Activated CD4-positive, alpha-beta memory T cell treated with anti-CD3 and anti-CD28 coated beads for 36 hours (primary cell): Measurements from ENCODE around the gene SCMH1. TPM values are rescaled to one million over a fixed set of nuclear protein-coding genes. Genes with fewer than 3 reads are reported as not detected.

Experiments used
- CTCF ChIA-PET: fragments of 350-600 bp; sonication (Branson Sonifier 250); formaldehyde crosslinking; loops from one replicate; lab custom pipeline; 2021; ENCODE audit warnings: antibody characterized with exemption, inconsistent platforms; lab: Charles Lee
- POLR2A ChIA-PET: fragments of 350-600 bp; sonication (Branson Sonifier 250); formaldehyde crosslinking; loops from one replicate; lab custom pipeline; 2021; ENCODE audit warnings: antibody characterized with exemption; lab: Charles Lee
- DNase-seq: peaks from one replicate; pipeline ENCODE4 v3.0.0-alpha.2; 2020
- H3K27ac Mint-ChIP-seq: one replicate; pipeline ENCODE4 v1.8.0; 2021; ENCODE audit warnings: mixed read lengths
- H3K27me3 Mint-ChIP-seq: one replicate; pipeline ENCODE4 v1.8.0; 2021; ENCODE audit warnings: mixed read lengths
- H3K36me3 Mint-ChIP-seq: one replicate; pipeline ENCODE4 v1.8.0; 2021; ENCODE audit warnings: mixed read lengths
- H3K4me1 Mint-ChIP-seq: one replicate; pipeline ENCODE4 v1.8.0; 2021; ENCODE audit warnings: low read depth, mixed read lengths
- H3K4me3 Mint-ChIP-seq: one replicate; pipeline ENCODE4 v1.8.0; 2021; ENCODE audit warnings: mild to moderate bottlenecking, mixed read lengths
- H3K9me3 Mint-ChIP-seq: one replicate; pipeline ENCODE4 v1.8.0; 2021; ENCODE audit warnings: mixed read lengths
- intact Hi-C: fragments of 100-400 bp; cut with micrococcal nuclease; formaldehyde crosslinking; loops from one replicate; pipeline ENCODE4 v1.15.1; 2023
- total RNA-seq, 2 experiments: library from RNA; stranded (reverse); gene quantifications; one replicate each; pipeline ENCODE4 v1.2.3, GENCODE V29; 2021

SCMH1 gene
- total RNA-seq, 2 experiments from 2014 or later: 17.7 to 20.7 TPM

- H3K27me3 Mint-ChIP-seq: no peaks in the 10 kb centered on the region
- H3K36me3 Mint-ChIP-seq: peaks cover 17% of the 10 kb centered on the region
- H3K4me1 Mint-ChIP-seq: no peaks in the 10 kb centered on the region
- H3K27ac Mint-ChIP-seq: no peak overlapping the region
- DNase-seq: no peak
- ChIA-PET CTCF (no interaction called here), POLR2A (no interaction called here)
- H3K9me3 Mint-ChIP-seq: peaks cover 17% of the 10 kb centered on the region
- no peak overlapping the region for H3K4me3 Mint-ChIP-seq
- intact Hi-C loops: no loop called here
Measured at GRCh38 chr1:41164727-41165126, 77.4 kb downstream of the SCMH1 start.

GRCh38 chr1:41162441-41162840 is 79.7 kb downstream of the SCMH1 start:
- no peaks in the 10 kb centered on the region for H3K4me1 Mint-ChIP-seq
- peaks cover under 1% of the 10 kb centered on the region for H3K9me3 Mint-ChIP-seq
- no peak overlapping the region for H3K27ac Mint-ChIP-seq
- no peak for DNase-seq
- CTCF ChIA-PET: no interaction called here
- intact Hi-C loops: no loop called here
- no peaks in the 10 kb centered on the region for H3K27me3 Mint-ChIP-seq
- H3K4me3 Mint-ChIP-seq: no peak overlapping the region
- POLR2A ChIA-PET: no interaction called here
- H3K36me3 Mint-ChIP-seq: peaks cover 2% of the 10 kb centered on the region

GRCh38 chr1:41161846-41162245 is 80.3 kb downstream of the SCMH1 start:
- H3K4me1 Mint-ChIP-seq: no peaks in the 10 kb centered on the region
- intact Hi-C loops: no loop called here

GRCh38 chr1:41160498-41161110 is 81.5 kb downstream of the SCMH1 start:
- CTCF ChIA-PET: interaction anchor here (0.5 kb wide), 1 partner anchor 194 kb away, joined by 4 read pairs; no protein-coding TSS in a partner anchor
- POLR2A ChIA-PET: no interaction called here
- no peak for DNase-seq
- H3K9me3 Mint-ChIP-seq: no peaks in the 10 kb centered on the region
- no peak overlapping the region for H3K4me3 Mint-ChIP-seq
- no peaks in the 10 kb centered on the region for H3K27me3 Mint-ChIP-seq
- intact Hi-C loops: no loop called here
- no peaks in the 10 kb centered on the region for H3K4me1 Mint-ChIP-seq
- peaks cover 6% of the 10 kb centered on the region for H3K36me3 Mint-ChIP-seq
- no peak overlapping the region for H3K27ac Mint-ChIP-seq

More at GRCh38 chr1:41161846-41162245, 80.3 kb downstream of the SCMH1 start:
- no peaks in the 10 kb centered on the region for H3K9me3 Mint-ChIP-seq
- peaks cover 4% of the 10 kb centered on the region for H3K36me3 Mint-ChIP-seq
- no peak overlapping the region for H3K4me3 Mint-ChIP-seq
- ChIA-PET CTCF (no interaction called here), POLR2A (no interaction called here)
- H3K27me3 Mint-ChIP-seq: no peaks in the 10 kb centered on the region
- DNase-seq: no peak
- H3K27ac Mint-ChIP-seq: no peak overlapping the region

GRCh38 chr1:41158966-41159365 is 83.1 kb downstream of the SCMH1 start:
- Mint-ChIP-seq H3K36me3 (peaks cover 5% of the 10 kb centered on the region), H3K27ac (no peak overlapping the region), H3K4me1 (no peaks in the 10 kb centered on the region), H3K27me3 (no peaks in the 10 kb centered on the region), H3K4me3 (no peak overlapping the region), H3K9me3 (no peaks in the 10 kb centered on the region)
- ChIA-PET POLR2A (no interaction called here), CTCF (interaction anchor here (0.6 kb wide), 1 partner anchor 92 kb away, joined by 3 read pairs; no protein-coding TSS in a partner anchor)
- no peak for DNase-seq
- intact Hi-C loops: no loop called here

- ChIA-PET CTCF (interaction anchor here (0.6 kb wide), 1 partner anchor 92 kb away, joined by 3 read pairs; no protein-coding TSS in a partner anchor), POLR2A (no interaction called here)
- H3K36me3 Mint-ChIP-seq: peaks cover 4% of the 10 kb centered on the region
- H3K4me3 Mint-ChIP-seq: no peak overlapping the region
- no peaks in the 10 kb centered on the region for H3K9me3 Mint-ChIP-seq
- H3K27me3 Mint-ChIP-seq: no peaks in the 10 kb centered on the region
- no peaks in the 10 kb centered on the region for H3K4me1 Mint-ChIP-seq
- DNase-seq: no peak
- no peak overlapping the region for H3K27ac Mint-ChIP-seq
- intact Hi-C loops: no loop called here
Measured at GRCh38 chr1:41158147-41158875, 83.8 kb downstream of the SCMH1 start.

GRCh38 chr1:41155105-41155504 is 87.0 kb downstream of the SCMH1 start:
- no peak overlapping the region for H3K27ac Mint-ChIP-seq
- H3K9me3 Mint-ChIP-seq: no peaks in the 10 kb centered on the region
- no peak for DNase-seq
- no peak overlapping the region for H3K4me3 Mint-ChIP-seq
- peaks cover 9% of the 10 kb centered on the region for H3K36me3 Mint-ChIP-seq
- H3K4me1 Mint-ChIP-seq: no peaks in the 10 kb centered on the region
- CTCF ChIA-PET: no interaction called here
- H3K27me3 Mint-ChIP-seq: no peaks in the 10 kb centered on the region
- intact Hi-C loops: no loop called here
- POLR2A ChIA-PET: no interaction called here

- Mint-ChIP-seq H3K4me3 (no peak overlapping the region), H3K9me3 (no peaks in the 10 kb centered on the region), H3K4me1 (no peaks in the 10 kb centered on the region), H3K36me3 (peaks cover 22% of the 10 kb centered on the region), H3K27me3 (no peaks in the 10 kb centered on the region), H3K27ac (no peak overlapping the region)
- ChIA-PET POLR2A (no interaction called here), CTCF (no interaction called here)
- intact Hi-C loops: no loop called here
- no peak for DNase-seq
Measured at GRCh38 chr1:41153750-41154274, 88.3 kb downstream of the SCMH1 start.

- peaks cover 23% of the 10 kb centered on the region for H3K36me3 Mint-ChIP-seq
- no peaks in the 10 kb centered on the region for H3K4me1 Mint-ChIP-seq
- H3K27ac Mint-ChIP-seq: no peak overlapping the region
- ChIA-PET POLR2A (no interaction called here), CTCF (no interaction called here)
- no peak overlapping the region for H3K4me3 Mint-ChIP-seq
- H3K27me3 Mint-ChIP-seq: no peaks in the 10 kb centered on the region
- no peaks in the 10 kb centered on the region for H3K9me3 Mint-ChIP-seq
- intact Hi-C loops: no loop called here
- no peak for DNase-seq
Measured at GRCh38 chr1:41152622-41153044, 89.5 kb downstream of the SCMH1 start.

- Mint-ChIP-seq H3K27ac (no peak overlapping the region), H3K4me3 (no peak overlapping the region), H3K4me1 (no peaks in the 10 kb centered on the region), H3K27me3 (no peaks in the 10 kb centered on the region), H3K36me3 (peaks cover 21% of the 10 kb centered on the region), H3K9me3 (no peaks in the 10 kb centered on the region)
- ChIA-PET POLR2A (no interaction called here), CTCF (no interaction called here)
- no peak for DNase-seq
- intact Hi-C loops: no loop called here
Measured at GRCh38 chr1:41151846-41152245, 90.3 kb downstream of the SCMH1 start.

GRCh38 chr1:41149570-41149969 is 92.5 kb downstream of the SCMH1 start:
- intact Hi-C loops: no loop called here
- H3K27me3 Mint-ChIP-seq: no peaks in the 10 kb centered on the region
- no peak overlapping the region for H3K4me3 Mint-ChIP-seq
- H3K27ac Mint-ChIP-seq: no peak overlapping the region
- ChIA-PET POLR2A (no interaction called here), CTCF (no interaction called here)
- H3K36me3 Mint-ChIP-seq: peaks cover 21% of the 10 kb centered on the region
- no peak for DNase-seq
- no peaks in the 10 kb centered on the region for H3K4me1 Mint-ChIP-seq
- no peaks in the 10 kb centered on the region for H3K9me3 Mint-ChIP-seq

GRCh38 chr1:41144285-41144684 is 97.8 kb downstream of the SCMH1 start:
- Mint-ChIP-seq H3K4me1 (no peaks in the 10 kb centered on the region), H3K9me3 (no peaks in the 10 kb centered on the region), H3K36me3 (peaks cover 41% of the 10 kb centered on the region), H3K27ac (no peak overlapping the region), H3K4me3 (no peak overlapping the region), H3K27me3 (no peaks in the 10 kb centered on the region)
- ChIA-PET CTCF (no interaction called here), POLR2A (no interaction called here)
- intact Hi-C loops: no loop called here
- no peak for DNase-seq
